RWPE2 (cell line): ENCODE data around the gene KCNJ1.

ENCODE experiments used
- ATAC-seq: fragments of 200-7000 bp; cut with Tn5 transposase; 3 replicates; pipeline ENCODE4 v1.9.1; 2021; ENCODE audit warnings: low read depth
- DNase-seq: peaks from one replicate; pipeline ENCODE4 v3.0.0-alpha.2; 2020; ENCODE audit warnings: low spot score
- H3K27ac ChIP-seq: fragments of 450-650 bp; 2 replicates; pipeline ENCODE4 v1.5.1; 2017; ENCODE audit warnings: mild to moderate bottlenecking; ENCODE audit not compliant: poor library complexity, severe bottlenecking
- H3K27me3 ChIP-seq: fragments of 250-450 bp; sonication (Bioruptor Pico); 2 replicates; pipeline ENCODE4 v1.5.1; 2021; ENCODE audit warnings: mild to moderate bottlenecking, moderate library complexity; ENCODE audit not compliant: insufficient read depth, poor library complexity, severe bottlenecking
- H3K36me3 ChIP-seq: fragments of 250-450 bp; sonication (Bioruptor Pico); 2 replicates; pipeline ENCODE4 v1.5.1; 2020; ENCODE audit warnings: low read depth, mild to moderate bottlenecking, moderate library complexity
- H3K4me1 ChIP-seq: fragments of 250-450 bp; sonication (Bioruptor Pico); 2 replicates; pipeline ENCODE4 v1.5.1; 2021; ENCODE audit warnings: mild to moderate bottlenecking, moderate library complexity; ENCODE audit not compliant: insufficient read depth, poor library complexity, severe bottlenecking
- H3K4me3 ChIP-seq: fragments of 250-450 bp; sonication (Bioruptor Pico); 2 replicates; pipeline ENCODE4 v1.5.1; 2021; ENCODE audit warnings: mild to moderate bottlenecking, moderate library complexity; ENCODE audit not compliant: severe bottlenecking
- H3K9me3 ChIP-seq: fragments of 250-450 bp; sonication (Bioruptor Pico); 2 replicates; pipeline ENCODE4 v1.5.1; 2021; ENCODE audit warnings: mild to moderate bottlenecking, moderate library complexity; ENCODE audit not compliant: severe bottlenecking
- CTCF ChIP-seq: fragments of 450-650 bp; IDR thresholded peaks from one replicate; pipeline ENCODE4 v1.5.1; 2017; ENCODE audit warnings: mild to moderate bottlenecking, moderate library complexity; ENCODE audit not compliant: poor library complexity, severe bottlenecking

KCNJ1 gene

GRCh38 chr11:128877726-128878125 is 10.6 kb upstream of the KCNJ1 start:
- Histone ChIP-seq H3K9me3 (no peaks in the 10 kb centered on the region), H3K4me3 (no peak overlapping the region), H3K36me3 (no peaks in the 10 kb centered on the region), H3K4me1 (no peaks in the 10 kb centered on the region), H3K27me3 (no peaks in the 10 kb centered on the region), H3K27ac (no peak overlapping the region)
- DNase-seq (no peak), ATAC-seq (no peak)
- TF ChIP-seq CTCF, result no peak

GRCh38 chr11:128876133-128876650 is 9.1 kb upstream of the KCNJ1 start:
- DNase-seq, result no peak
- H3K4me3 ChIP-seq, result no peak overlapping the region
- H3K36me3 ChIP-seq, result no peaks in the 10 kb centered on the region
- H3K27me3 ChIP-seq, result no peaks in the 10 kb centered on the region
- no peaks in the 10 kb centered on the region for H3K4me1 ChIP-seq
- no peaks in the 10 kb centered on the region for H3K9me3 ChIP-seq
- no peak overlapping the region for H3K27ac ChIP-seq
- no peak for TF ChIP-seq CTCF
- ATAC-seq, result no peak

GRCh38 chr11:128874427-128874826 is 7.3 kb upstream of the KCNJ1 start:
- DNase-seq (no peak), ATAC-seq (no peak)
- no peak for TF ChIP-seq CTCF
- Histone ChIP-seq H3K9me3 (no peaks in the 10 kb centered on the region), H3K4me3 (no peak overlapping the region), H3K27me3 (no peaks in the 10 kb centered on the region), H3K36me3 (no peaks in the 10 kb centered on the region), H3K4me1 (no peaks in the 10 kb centered on the region), H3K27ac (no peak overlapping the region)

- DNase-seq, result no peak
- Histone ChIP-seq H3K4me1 (no peaks in the 10 kb centered on the region), H3K27me3 (no peaks in the 10 kb centered on the region), H3K4me3 (no peak overlapping the region), H3K9me3 (no peaks in the 10 kb centered on the region), H3K36me3 (no peaks in the 10 kb centered on the region), H3K27ac (no peak overlapping the region)
- no peak for ATAC-seq
- no peak for TF ChIP-seq CTCF
Observed at GRCh38 chr11:128872594-128872993, 5.5 kb upstream of the KCNJ1 start.

- ATAC-seq, result no peak
- DNase-seq, result no peak
- no peaks in the 10 kb centered on the region for H3K9me3 ChIP-seq
- no peaks in the 10 kb centered on the region for H3K27me3 ChIP-seq
- H3K27ac ChIP-seq, result no peak overlapping the region
- no peak for TF ChIP-seq CTCF
- no peaks in the 10 kb centered on the region for H3K4me1 ChIP-seq
- H3K36me3 ChIP-seq, result no peaks in the 10 kb centered on the region
- H3K4me3 ChIP-seq, result no peak overlapping the region
Observed at GRCh38 chr11:128872094-128872493, 5.0 kb upstream of the KCNJ1 start.
